HG02588 (cell line): ENCODE measurements around the gene PPWD1.

ENCODE experiments used
- ATAC-seq: cut with Tn5 transposase; IDR thresholded peaks from one replicate; pipeline ENCODE4 v1.9.1; 2021; ENCODE audit warnings: mild to moderate bottlenecking, moderate library complexity; ENCODE audit not compliant: unreplicated experiment

Gene PPWD1

DNA sequence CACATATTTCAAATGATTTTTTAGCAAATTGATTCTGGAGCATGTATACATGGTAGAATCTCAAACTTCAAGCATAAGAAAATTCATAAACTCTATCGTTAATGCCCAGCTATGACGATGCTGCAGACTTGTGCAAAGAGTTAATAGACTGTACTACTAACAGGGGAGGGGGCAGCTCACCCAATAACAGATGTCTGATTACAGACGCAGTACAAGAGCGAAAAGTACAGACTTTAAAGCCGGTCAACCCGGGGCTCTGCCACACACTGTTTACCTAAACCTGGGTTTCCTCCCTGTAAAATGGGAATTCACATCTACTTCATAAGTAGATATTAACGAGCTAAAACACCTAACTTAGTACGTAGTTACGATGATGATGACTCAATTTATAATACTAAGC lies 60.4 kb downstream of the PPWD1 start:
- no peak for ATAC-seq

DNA sequence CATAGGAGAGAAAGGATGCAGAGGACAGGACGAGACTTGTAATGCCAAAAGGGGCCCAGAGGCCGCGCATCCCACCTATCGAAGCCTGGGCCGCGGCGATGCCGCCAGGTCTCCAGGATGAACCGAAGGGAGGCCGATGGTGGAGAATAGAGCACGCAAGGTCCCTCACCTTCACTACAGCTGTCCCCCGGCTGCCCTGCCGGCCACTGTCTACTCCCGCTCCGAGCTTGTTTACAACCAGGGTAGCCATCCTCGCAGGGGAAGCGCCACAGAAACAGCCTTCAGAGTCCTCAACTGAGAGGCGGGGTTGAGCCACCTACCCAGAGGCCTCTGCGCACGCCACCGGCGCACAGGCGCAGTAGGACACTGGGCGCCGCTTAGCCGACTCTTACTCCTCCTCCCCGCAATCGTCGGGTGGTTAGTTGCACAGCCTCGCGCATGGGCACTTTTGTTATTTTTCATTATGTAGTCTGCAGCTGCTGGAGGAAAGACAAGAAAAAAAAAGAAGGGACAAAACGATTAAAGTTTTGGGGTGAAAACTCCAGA lies 61.0 kb downstream of the PPWD1 start, which contains the start of gene TRIM23:
Gene TRIM23 (minus strand): TSS at position 309 of the 546 bp plus-strand sequence. CDS start 59 bp downstream, at position 250.
- ATAC-seq, result peak; percentile 97

DNA sequence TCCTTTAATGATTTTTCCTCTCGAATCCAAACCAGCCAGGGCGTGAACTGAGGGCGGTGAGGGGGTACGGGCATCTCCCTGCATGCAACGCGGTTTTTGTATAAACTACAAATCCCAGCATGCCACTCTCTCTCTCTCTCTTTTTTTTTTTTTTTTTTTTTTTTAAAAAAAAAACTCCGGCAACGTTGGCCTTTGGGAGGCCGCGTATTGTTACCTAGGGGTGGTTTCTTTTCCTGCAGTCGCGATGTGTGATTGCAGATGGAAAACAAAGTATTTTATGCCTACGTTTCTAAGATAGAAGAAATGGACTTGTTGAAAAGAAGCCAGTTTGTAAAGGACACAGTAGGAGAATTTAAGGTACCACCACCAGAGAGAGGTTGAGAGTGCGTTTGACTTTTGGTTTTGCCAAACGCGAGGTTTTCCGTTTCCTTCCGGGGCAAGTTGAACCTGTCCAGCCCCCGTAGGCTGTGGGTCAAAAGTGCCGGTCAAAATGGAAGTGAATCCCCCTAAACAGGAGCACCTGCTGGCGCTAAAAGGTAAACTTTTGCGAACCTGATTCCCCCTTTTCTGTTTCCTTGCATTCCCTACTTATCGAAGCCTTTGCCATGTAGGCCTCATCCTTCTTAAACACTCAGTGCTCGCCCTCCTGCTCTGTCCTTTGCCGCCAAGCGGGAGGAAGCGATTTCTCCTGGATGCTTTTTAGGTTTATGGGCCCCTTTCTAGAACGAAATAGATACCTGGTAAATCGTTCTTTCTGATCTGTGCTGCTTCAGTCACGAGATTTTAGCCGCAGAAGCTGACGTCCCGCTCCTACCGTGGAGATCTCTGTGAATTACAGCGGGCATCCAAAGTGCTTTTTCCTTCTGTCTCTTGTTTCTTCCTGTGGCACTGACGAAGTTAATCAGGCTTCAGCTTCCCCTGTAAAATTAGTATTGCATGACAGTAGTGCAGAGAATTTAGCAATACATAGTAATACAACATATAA lies 61.8 kb downstream of the PPWD1 start, which contains the start of the genes SHLD3 and TRAPPC13:
Gene SHLD3 (plus strand): TSS at position 457 of the 985 bp plus-strand sequence. CDS start 4,561 bp downstream, outside the sequence.
Gene TRAPPC13 (plus strand): TSS at position 457 of the 985 bp plus-strand sequence. CDS start 34 bp downstream, at position 491.
- peak; percentile 78 for ATAC-seq

DNA sequence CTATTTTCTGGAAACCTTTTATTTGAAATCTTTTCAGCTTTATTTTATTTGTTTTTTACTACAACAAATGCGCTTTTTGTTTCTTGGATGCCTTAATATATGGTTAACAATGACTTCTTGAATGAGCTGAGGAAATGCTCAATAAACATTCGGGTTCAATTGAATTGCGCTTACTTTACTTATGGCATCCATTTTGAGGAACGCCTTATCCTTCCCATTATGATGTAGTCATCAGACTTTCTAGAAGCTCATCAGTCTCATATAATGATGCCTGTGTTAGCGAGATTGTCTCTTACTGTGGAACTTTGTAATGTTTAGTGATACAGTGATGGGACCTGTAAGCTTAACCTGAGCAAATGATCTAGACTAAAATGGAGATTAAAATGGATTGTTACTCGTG lies 62.6 kb downstream of the PPWD1 start:
- no peak for ATAC-seq

DNA sequence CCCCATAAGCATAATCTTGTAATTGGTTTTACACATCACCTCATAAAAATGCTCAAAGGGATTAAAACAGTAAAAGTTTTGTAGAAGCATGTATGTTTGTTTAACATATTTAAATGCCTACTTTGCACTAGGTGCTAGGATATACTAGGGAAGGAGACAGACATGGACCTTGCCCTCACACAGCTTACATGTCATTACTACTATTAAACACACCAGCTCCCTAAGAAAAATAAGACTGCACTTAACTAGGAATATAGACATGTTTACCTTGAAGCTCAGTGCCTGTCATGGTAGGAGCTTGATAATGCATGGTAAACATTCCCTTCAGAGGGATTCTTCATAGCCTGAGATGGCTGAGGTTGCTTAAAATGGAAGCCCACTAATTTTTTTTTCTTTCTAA lies 67.9 kb downstream of the PPWD1 start:
- ATAC-seq, result no peak
